Measurements from ENCODE around the gene PLEKHA1.

GRCh38 chr10:122435212-122435827 is 60.8 kb downstream of the PLEKHA1 start:
- TF ChIP-seq, protein P1, sequence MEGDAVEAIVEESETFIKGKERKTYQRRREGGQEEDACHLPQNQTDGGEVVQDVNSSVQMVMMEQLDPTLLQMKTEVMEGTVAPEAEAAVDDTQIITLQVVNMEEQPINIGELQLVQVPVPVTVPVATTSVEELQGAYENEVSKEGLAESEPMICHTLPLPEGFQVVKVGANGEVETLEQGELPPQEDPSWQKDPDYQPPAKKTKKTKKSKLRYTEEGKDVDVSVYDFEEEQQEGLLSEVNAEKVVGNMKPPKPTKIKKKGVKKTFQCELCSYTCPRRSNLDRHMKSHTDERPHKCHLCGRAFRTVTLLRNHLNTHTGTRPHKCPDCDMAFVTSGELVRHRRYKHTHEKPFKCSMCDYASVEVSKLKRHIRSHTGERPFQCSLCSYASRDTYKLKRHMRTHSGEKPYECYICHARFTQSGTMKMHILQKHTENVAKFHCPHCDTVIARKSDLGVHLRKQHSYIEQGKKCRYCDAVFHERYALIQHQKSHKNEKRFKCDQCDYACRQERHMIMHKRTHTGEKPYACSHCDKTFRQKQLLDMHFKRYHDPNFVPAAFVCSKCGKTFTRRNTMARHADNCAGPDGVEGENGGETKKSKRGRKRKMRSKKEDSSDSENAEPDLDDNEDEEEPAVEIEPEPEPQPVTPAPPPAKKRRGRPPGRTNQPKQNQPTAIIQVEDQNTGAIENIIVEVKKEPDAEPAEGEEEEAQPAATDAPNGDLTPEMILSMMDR (conservative IDR thresholded peaks at IDR 0.05; ENCODE audit: low read depth, low read length): peak; percentile 78
- TF ChIP-seq POLR2A (IDR thresholded peaks at IDR 0.05; ENCODE audit: low read depth, low read length) (no peak), CEBPB (IDR thresholded peaks at IDR 0.05; ENCODE audit: low read depth, low read length) (0 out of 2 replicates have a peak, but pooled peaks have one; percentile 4), MXI1 (IDR thresholded peaks at IDR 0.05; ENCODE audit: borderline replicate concordance, low read depth, low read length) (no peak)
